Upper lobe of right lung (tissue), 1 donor: ENCODE measurements around the gene CD74. TPM values are rescaled to one million over a fixed set of nuclear protein-coding genes. Genes with fewer than 3 reads are reported as not detected.

Experiments
- ATAC-seq: fragments of 200-7000 bp; cut with Tn5 transposase; one replicate; pipeline ENCODE4 v1.9.1; 2020; ENCODE audit warnings: mild to moderate bottlenecking, moderate library complexity
- DNase-seq: peaks from one replicate; pipeline ENCODE4 v3.0.0-alpha.2; 2020
- H3K27ac ChIP-seq: fragments of 200-600 bp; one replicate; pipeline ENCODE4 v1.8.0; 2022
- H3K27me3 ChIP-seq: fragments of 200-600 bp; one replicate; pipeline ENCODE4 v1.8.0; 2022; ENCODE audit warnings: mild to moderate bottlenecking
- H3K36me3 ChIP-seq: fragments of 200-600 bp; one replicate; pipeline ENCODE4 v1.8.0; 2022
- H3K4me1 ChIP-seq: fragments of 200-600 bp; one replicate; pipeline ENCODE4 v1.8.0; 2022
- H3K4me3 ChIP-seq: fragments of 200-600 bp; one replicate; pipeline ENCODE4 v1.8.0; 2022; ENCODE audit warnings: mild to moderate bottlenecking
- H3K9me3 ChIP-seq: fragments of 200-600 bp; one replicate; pipeline ENCODE4 v1.8.0; 2022
- CTCF ChIP-seq: fragments of 200-600 bp; IDR thresholded peaks from one replicate; pipeline ENCODE4 v1.8.0; 2022; ENCODE audit warnings: antibody characterized with exemption
- intact Hi-C: fragments of 100-400 bp; cut with DNase I; formaldehyde crosslinking; loops from one replicate; pipeline ENCODE4 v1.11.0; 2022
- total RNA-seq: library from RNA; stranded (reverse); fragmentation: NEBNext Ultra II Directional; extraction: Animal tissue kit (Norgen Biotek cat#: 25700); gene quantifications from one replicate; pipeline ENCODE4 v1.2.1, GENCODE V29; 2021
- donor health status: DM: no; HTN: yes; CAD: no; lungs with severe emphysema.

Gene CD74
- total RNA-seq, 1 donor from 2014 or later, result 2,961 TPM

GRCh38 chr5:150436141-150436680, 23.5 kb upstream of the CD74 start:
- H3K4me1 ChIP-seq, result peaks cover 4% of the 10 kb centered on the region
- H3K36me3 ChIP-seq, result no peaks in the 10 kb centered on the region
- peak; percentile 87 for TF ChIP-seq CTCF
- intact Hi-C loops, result no loop called here
- ATAC-seq (peak; percentile 98), DNase-seq (peak; percentile 87)
- H3K27ac ChIP-seq, result no peak overlapping the region
- no peak overlapping the region for H3K4me3 ChIP-seq
- no peaks in the 10 kb centered on the region for H3K9me3 ChIP-seq
- H3K27me3 ChIP-seq, result no peaks in the 10 kb centered on the region

- no peak for ATAC-seq
- intact Hi-C loops, result no loop called here
- TF ChIP-seq CTCF, result no peak
- no peak overlapping the region for H3K27ac ChIP-seq
- H3K4me1 ChIP-seq, result peaks cover 4% of the 10 kb centered on the region
- no peaks in the 10 kb centered on the region for H3K27me3 ChIP-seq
- H3K9me3 ChIP-seq, result no peaks in the 10 kb centered on the region
- DNase-seq, result no peak
- no peaks in the 10 kb centered on the region for H3K36me3 ChIP-seq
- H3K4me3 ChIP-seq, result no peak overlapping the region
These were observed 21.8 kb upstream of the CD74 start for GRCh38 chr5:150434464-150434863.

- DNase-seq (no peak), ATAC-seq (no peak)
- H3K36me3 ChIP-seq, result no peaks in the 10 kb centered on the region
- H3K4me3 ChIP-seq, result no peak overlapping the region
- intact Hi-C loops, result no loop called here
- no peak overlapping the region for H3K27ac ChIP-seq
- peaks cover 4% of the 10 kb centered on the region for H3K4me1 ChIP-seq
- H3K27me3 ChIP-seq, result no peaks in the 10 kb centered on the region
- no peaks in the 10 kb centered on the region for H3K9me3 ChIP-seq
- no peak for TF ChIP-seq CTCF
These were observed 18.9 kb upstream of the CD74 start for GRCh38 chr5:150431574-150431973.

GRCh38 chr5:150431048-150431447, 18.3 kb upstream of the CD74 start:
- Histone ChIP-seq H3K27me3 (no peaks in the 10 kb centered on the region), H3K27ac (no peak overlapping the region), H3K9me3 (no peaks in the 10 kb centered on the region), H3K4me3 (no peak overlapping the region), H3K36me3 (no peaks in the 10 kb centered on the region), H3K4me1 (peaks cover 2% of the 10 kb centered on the region)
- TF ChIP-seq CTCF, result no peak
- intact Hi-C loops, result no loop called here
- ATAC-seq, result no peak
- DNase-seq, result no peak

- H3K27me3 ChIP-seq, result no peaks in the 10 kb centered on the region
- H3K9me3 ChIP-seq, result no peaks in the 10 kb centered on the region
- H3K4me1 ChIP-seq, result no peaks in the 10 kb centered on the region
- intact Hi-C loops, result no loop called here
- no peaks in the 10 kb centered on the region for H3K36me3 ChIP-seq
- no peak overlapping the region for H3K4me3 ChIP-seq
- no peak for TF ChIP-seq CTCF
- no peak overlapping the region for H3K27ac ChIP-seq
- ATAC-seq, result peak; percentile 31
- DNase-seq, result no peak
These were observed 16.7 kb upstream of the CD74 start for GRCh38 chr5:150429410-150429873.

GRCh38 chr5:150428978-150429377, 16.3 kb upstream of the CD74 start:
- no peak for TF ChIP-seq CTCF
- no peaks in the 10 kb centered on the region for H3K36me3 ChIP-seq
- intact Hi-C loops, result no loop called here
- no peaks in the 10 kb centered on the region for H3K27me3 ChIP-seq
- ATAC-seq (no peak), DNase-seq (no peak)
- no peak overlapping the region for H3K27ac ChIP-seq
- no peak overlapping the region for H3K4me3 ChIP-seq
- H3K9me3 ChIP-seq, result no peaks in the 10 kb centered on the region
- H3K4me1 ChIP-seq, result no peaks in the 10 kb centered on the region
